Activated naive CD8-positive, alpha-beta T cell treated with anti-CD3 and anti-CD28 coated beads, Interleukin-2, amount 10 ng/mL, durations not matched to agents 7 days and 5 days (primary cell): ENCODE results near the gene PALD1. TPM values are rescaled to one million over a fixed set of nuclear protein-coding genes. Genes with fewer than 3 reads are reported as not detected.
"Not testable (repeated sequence)": the region's sequence is repeated elsewhere in the genome, so short reads cannot be mapped to it uniquely, and the experiment has no call there.

ENCODE experiments used
- ATAC-seq: fragments of 150-1000 bp; cut with Tn5 transposase; one replicate; pipeline ENCODE4 v1.10.0; 2021; ENCODE audit warnings: low read depth, moderate library complexity
- POLR2A ChIA-PET: fragments of 350-600 bp; sonication (Branson Sonifier 250); formaldehyde crosslinking; loops from one replicate; lab custom pipeline; 2021; ENCODE audit warnings: antibody characterized with exemption; lab: Charles Lee
- DNase-seq: peaks from one replicate; pipeline ENCODE4 v3.0.0; 2021
- H3K27ac Mint-ChIP-seq: one replicate; pipeline ENCODE4 v1.8.0; 2022; ENCODE audit warnings: mild to moderate bottlenecking, mixed read lengths
- H3K27me3 Mint-ChIP-seq: one replicate; pipeline ENCODE4 v1.8.0; 2022; ENCODE audit warnings: mild to moderate bottlenecking, moderate library complexity, mixed read lengths
- H3K36me3 Mint-ChIP-seq: one replicate; pipeline ENCODE4 v1.8.0; 2021; ENCODE audit warnings: mild to moderate bottlenecking, mixed read lengths
- H3K4me1 Mint-ChIP-seq: one replicate; pipeline ENCODE4 v1.8.0; 2021; ENCODE audit warnings: mixed read lengths
- H3K4me3 Mint-ChIP-seq: one replicate; pipeline ENCODE4 v1.8.0; 2022; ENCODE audit warnings: mild to moderate bottlenecking, moderate library complexity, mixed read lengths
- H3K9me3 Mint-ChIP-seq: one replicate; pipeline ENCODE4 v1.8.0; 2021; ENCODE audit warnings: mixed read lengths
- total RNA-seq, 2 experiments: library from RNA; stranded (reverse); gene quantifications; one replicate each; pipeline ENCODE4 v1.2.3, GENCODE V29; 2021

The PALD1 gene
- total RNA-seq, 2 experiments from 2014 or later: 1.1 to 1.4 TPM

- DNase-seq (no peak), ATAC-seq (no peak)
- Mint-ChIP-seq H3K27ac (peak overlapping the region; percentile 94), H3K4me1 (peaks cover 59% of the 10 kb centered on the region), H3K9me3 (no peaks in the 10 kb centered on the region), H3K4me3 (peak overlapping the region; percentile 69), H3K36me3 (no peaks in the 10 kb centered on the region), H3K27me3 (peaks cover 5% of the 10 kb centered on the region)
- POLR2A ChIA-PET: interaction anchor here (0.9 to 4.3 kb wide), 7 partner anchors 9 to 25 kb away, joined by 4 to 33 read pairs (median 5); partner anchors contain the start of gene PRF1
These were observed 98.4 kb downstream of the PALD1 start for GRCh38 chr10:70576803-70577517.

GRCh38 chr10:70578371-70578947 is 99.9 kb downstream of the PALD1 start:
- no peaks in the 10 kb centered on the region for H3K36me3 Mint-ChIP-seq
- peaks cover 2% of the 10 kb centered on the region for H3K27me3 Mint-ChIP-seq
- POLR2A ChIA-PET: interaction anchor here (0.7 to 4.3 kb wide), 6 partner anchors 9 to 23 kb away, joined by 3 to 33 read pairs (median 5); partner anchors contain the start of gene PRF1
- H3K4me1 Mint-ChIP-seq: peaks cover 56% of the 10 kb centered on the region
- no peaks in the 10 kb centered on the region for H3K9me3 Mint-ChIP-seq
- ATAC-seq (peak; percentile 85), DNase-seq (peak; percentile 60)
- peak overlapping the region; percentile 94 for H3K27ac Mint-ChIP-seq
- H3K4me3 Mint-ChIP-seq: peak overlapping the region; percentile 69

GRCh38 chr10:70579234-70580002 is 100.9 kb downstream of the PALD1 start:
- Mint-ChIP-seq H3K27me3 (peaks cover 1% of the 10 kb centered on the region), H3K4me3 (peak overlapping the region; percentile 69), H3K36me3 (no peaks in the 10 kb centered on the region), H3K27ac (peak overlapping the region; percentile 94), H3K4me1 (peaks cover 51% of the 10 kb centered on the region), H3K9me3 (no peaks in the 10 kb centered on the region)
- ATAC-seq (peak; percentile 35), DNase-seq (no peak)
- POLR2A ChIA-PET: interaction anchor here (0.7 to 4.3 kb wide), 7 partner anchors 9 to 23 kb away, joined by 3 to 33 read pairs (median 7); partner anchors contain the start of gene PRF1

- H3K4me3 Mint-ChIP-seq, H3K9me3 Mint-ChIP-seq, H3K27me3 Mint-ChIP-seq, ATAC-seq, H3K27ac Mint-ChIP-seq, H3K36me3 Mint-ChIP-seq, POLR2A ChIA-PET: not testable (repeated sequence)
- peak; percentile 4 for DNase-seq
- peaks cover 40% of the 10 kb centered on the region for H3K4me1 Mint-ChIP-seq
These were observed 102.6 kb downstream of the PALD1 start for GRCh38 chr10:70581176-70581575.

GRCh38 chr10:70582793-70583668 is 104.5 kb downstream of the PALD1 start:
- Mint-ChIP-seq H3K36me3 (no peaks in the 10 kb centered on the region), H3K4me3 (no peak overlapping the region), H3K9me3 (no peaks in the 10 kb centered on the region), H3K27me3 (no peaks in the 10 kb centered on the region), H3K4me1 (peaks cover 22% of the 10 kb centered on the region), H3K27ac (no peak overlapping the region)
- ATAC-seq (no peak), DNase-seq (no peak)
- POLR2A ChIA-PET: interaction anchor here (1.2 to 1.4 kb wide), 2 partner anchors 10 to 20 kb away, joined by 4 to 5 read pairs; partner anchors contain the start of gene PRF1

GRCh38 chr10:70583669-70584037 is 105.1 kb downstream of the PALD1 start:
- no peaks in the 10 kb centered on the region for H3K36me3 Mint-ChIP-seq
- no peak overlapping the region for H3K27ac Mint-ChIP-seq
- H3K4me1 Mint-ChIP-seq: peaks cover 16% of the 10 kb centered on the region
- no peak overlapping the region for H3K4me3 Mint-ChIP-seq
- POLR2A ChIA-PET: interaction anchor here (1.0 to 1.4 kb wide), 3 partner anchors 10 to 19 kb away, joined by 4 to 5 read pairs (median 4); partner anchors contain the start of gene PRF1
- H3K27me3 Mint-ChIP-seq: no peaks in the 10 kb centered on the region
- DNase-seq: no peak
- H3K9me3 Mint-ChIP-seq: no peaks in the 10 kb centered on the region
- no peak for ATAC-seq

- ATAC-seq (no peak), DNase-seq (no peak)
- Mint-ChIP-seq H3K27me3 (peaks cover 4% of the 10 kb centered on the region), H3K9me3 (no peaks in the 10 kb centered on the region), H3K27ac (no peak overlapping the region), H3K4me1 (peaks cover 9% of the 10 kb centered on the region), H3K4me3 (no peak overlapping the region), H3K36me3 (no peaks in the 10 kb centered on the region)
- POLR2A ChIA-PET: interaction anchor here (1.0 to 2.1 kb wide), 3 partner anchors 9 to 18 kb away, joined by 4 to 6 read pairs (median 5); partner anchors contain the start of gene PRF1
These were observed 105.8 kb downstream of the PALD1 start for GRCh38 chr10:70584366-70584765.

- POLR2A ChIA-PET: interaction anchor here (1.3 to 2.1 kb wide), 2 partner anchors 9 to 17 kb away, joined by 4 to 6 read pairs; partner anchors contain the start of gene PRF1
- no peak overlapping the region for H3K4me3 Mint-ChIP-seq
- no peak overlapping the region for H3K27ac Mint-ChIP-seq
- DNase-seq (no peak), ATAC-seq (peak; percentile 36)
- no peaks in the 10 kb centered on the region for H3K9me3 Mint-ChIP-seq
- peaks cover 7% of the 10 kb centered on the region for H3K27me3 Mint-ChIP-seq
- H3K36me3 Mint-ChIP-seq: no peaks in the 10 kb centered on the region
- peaks cover 4% of the 10 kb centered on the region for H3K4me1 Mint-ChIP-seq
These were observed 106.5 kb downstream of the PALD1 start for GRCh38 chr10:70584909-70585544.

GRCh38 chr10:70585578-70586169 is 107.1 kb downstream of the PALD1 start:
- peaks cover 8% of the 10 kb centered on the region for H3K27me3 Mint-ChIP-seq
- no peak overlapping the region for H3K27ac Mint-ChIP-seq
- no peaks in the 10 kb centered on the region for H3K36me3 Mint-ChIP-seq
- H3K4me1 Mint-ChIP-seq: peaks cover 8% of the 10 kb centered on the region
- DNase-seq: no peak
- no peak for ATAC-seq
- no peaks in the 10 kb centered on the region for H3K9me3 Mint-ChIP-seq
- POLR2A ChIA-PET: interaction anchor here (1.3 to 2.1 kb wide), 2 partner anchors 9 to 17 kb away, joined by 4 to 6 read pairs; partner anchors contain the start of gene PRF1
- no peak overlapping the region for H3K4me3 Mint-ChIP-seq

- H3K4me3 Mint-ChIP-seq: no peak overlapping the region
- ATAC-seq (no peak), DNase-seq (no peak)
- H3K27ac Mint-ChIP-seq: no peak overlapping the region
- H3K9me3 Mint-ChIP-seq: no peaks in the 10 kb centered on the region
- H3K36me3 Mint-ChIP-seq: no peaks in the 10 kb centered on the region
- peaks cover 8% of the 10 kb centered on the region for H3K27me3 Mint-ChIP-seq
- peaks cover 10% of the 10 kb centered on the region for H3K4me1 Mint-ChIP-seq
- POLR2A ChIA-PET: interaction anchor here (1.3 to 2.1 kb wide), 3 partner anchors 9 to 16 kb away, joined by 4 to 6 read pairs (median 4); partner anchors contain the start of gene PRF1
These were observed 107.9 kb downstream of the PALD1 start for GRCh38 chr10:70586348-70586930.

GRCh38 chr10:70587045-70587658 is 108.6 kb downstream of the PALD1 start:
- H3K27ac Mint-ChIP-seq: no peak overlapping the region
- POLR2A ChIA-PET: interaction anchor here (1.8 kb wide), 1 partner anchor 9 kb away, joined by 4 read pairs; no protein-coding TSS in a partner anchor
- no peak for ATAC-seq
- DNase-seq: no peak
- peaks cover 13% of the 10 kb centered on the region for H3K4me1 Mint-ChIP-seq
- peaks cover 8% of the 10 kb centered on the region for H3K27me3 Mint-ChIP-seq
- no peak overlapping the region for H3K4me3 Mint-ChIP-seq
- H3K36me3 Mint-ChIP-seq: no peaks in the 10 kb centered on the region
- no peaks in the 10 kb centered on the region for H3K9me3 Mint-ChIP-seq
